ENCODE results near the gene NHLRC4.
A peak's percentile ranks its signal among the peaks of the same experiment; 100 is the strongest.

Gene NHLRC4

DNA sequence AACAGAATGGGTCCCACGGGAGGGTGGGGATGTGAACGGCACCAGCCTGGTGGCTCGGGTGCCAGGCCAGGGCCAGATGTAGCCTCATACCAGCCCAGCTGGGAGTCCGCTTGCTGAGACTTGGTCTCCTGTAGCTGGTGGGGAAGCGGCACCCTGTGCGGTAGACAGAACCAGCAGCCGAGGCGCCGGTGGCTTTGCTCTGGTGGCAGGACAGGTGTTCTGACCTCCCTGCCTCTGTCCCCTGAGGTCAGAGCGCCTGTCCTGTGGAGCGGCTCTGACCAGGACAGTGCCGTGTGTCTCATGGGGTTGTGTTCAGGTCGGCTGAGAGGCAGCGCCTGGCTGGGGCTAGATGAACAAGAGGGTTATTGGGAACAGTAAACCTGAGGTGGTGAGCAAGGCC is 43.2 kb downstream of the NHLRC4 start:
- TF ChIP-seq, protein P1, sequence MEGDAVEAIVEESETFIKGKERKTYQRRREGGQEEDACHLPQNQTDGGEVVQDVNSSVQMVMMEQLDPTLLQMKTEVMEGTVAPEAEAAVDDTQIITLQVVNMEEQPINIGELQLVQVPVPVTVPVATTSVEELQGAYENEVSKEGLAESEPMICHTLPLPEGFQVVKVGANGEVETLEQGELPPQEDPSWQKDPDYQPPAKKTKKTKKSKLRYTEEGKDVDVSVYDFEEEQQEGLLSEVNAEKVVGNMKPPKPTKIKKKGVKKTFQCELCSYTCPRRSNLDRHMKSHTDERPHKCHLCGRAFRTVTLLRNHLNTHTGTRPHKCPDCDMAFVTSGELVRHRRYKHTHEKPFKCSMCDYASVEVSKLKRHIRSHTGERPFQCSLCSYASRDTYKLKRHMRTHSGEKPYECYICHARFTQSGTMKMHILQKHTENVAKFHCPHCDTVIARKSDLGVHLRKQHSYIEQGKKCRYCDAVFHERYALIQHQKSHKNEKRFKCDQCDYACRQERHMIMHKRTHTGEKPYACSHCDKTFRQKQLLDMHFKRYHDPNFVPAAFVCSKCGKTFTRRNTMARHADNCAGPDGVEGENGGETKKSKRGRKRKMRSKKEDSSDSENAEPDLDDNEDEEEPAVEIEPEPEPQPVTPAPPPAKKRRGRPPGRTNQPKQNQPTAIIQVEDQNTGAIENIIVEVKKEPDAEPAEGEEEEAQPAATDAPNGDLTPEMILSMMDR (IDR thresholded peaks at IDR 0.05; ENCODE audit: control insufficient read depth, extremely low read depth, insufficient read depth): no peak
- H3K4me3 ChIP-seq (ENCODE audit: low read depth, low read length): no peak overlapping the region
- DNase-seq (ENCODE audit: low read depth): no peak

DNA sequence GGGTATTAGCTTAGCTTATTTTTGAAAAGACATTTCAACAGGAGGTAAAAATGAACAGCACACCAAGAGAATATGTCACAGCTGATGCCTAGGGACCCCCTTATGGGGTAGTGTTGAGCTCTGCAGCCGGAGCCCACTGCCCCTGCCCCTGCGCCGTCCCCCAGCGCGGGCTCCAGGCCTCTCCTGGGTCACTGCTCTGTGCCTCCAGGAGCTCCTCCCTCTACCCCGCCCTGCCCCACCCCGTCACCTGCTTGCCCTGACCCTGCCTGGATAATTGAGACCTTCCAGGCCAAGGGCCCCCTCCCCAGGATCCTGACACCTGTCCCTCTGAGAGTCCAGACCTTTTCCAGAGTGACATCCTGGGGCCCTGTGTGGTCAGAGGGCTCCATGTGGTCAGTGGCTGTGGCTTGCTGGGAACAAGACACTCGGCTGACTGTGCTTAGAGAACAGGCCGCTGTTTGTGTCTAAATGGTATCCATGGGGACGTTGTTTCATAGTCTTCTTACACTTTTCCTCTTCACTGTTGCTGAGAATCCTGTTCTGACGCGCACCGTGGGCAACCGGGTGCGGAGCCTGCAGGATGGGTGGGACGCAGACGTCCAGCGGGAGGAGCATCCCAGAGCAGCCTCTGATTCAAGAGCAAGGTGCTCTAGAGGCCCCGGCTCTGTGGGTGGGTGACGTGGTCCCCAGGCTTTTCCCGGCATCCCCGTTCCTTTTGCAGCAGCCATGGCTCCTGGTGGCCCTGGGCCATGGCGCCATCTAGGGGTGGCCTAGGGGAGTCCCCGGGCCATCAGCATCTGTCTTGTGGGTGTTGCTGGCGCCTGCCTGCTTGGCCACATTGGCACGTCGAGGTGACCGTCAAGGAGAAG is 43.9 kb downstream of the NHLRC4 start:
- H3K4me3 ChIP-seq (ENCODE audit: low read depth, low read length): no peak overlapping the region
- TF ChIP-seq, protein P1 (IDR thresholded peaks at IDR 0.05; ENCODE audit: control insufficient read depth, extremely low read depth, insufficient read depth): peak; percentile 34; the same call in 1 of the 2 replicates
- DNase-seq (ENCODE audit: low read depth): no peak

DNA sequence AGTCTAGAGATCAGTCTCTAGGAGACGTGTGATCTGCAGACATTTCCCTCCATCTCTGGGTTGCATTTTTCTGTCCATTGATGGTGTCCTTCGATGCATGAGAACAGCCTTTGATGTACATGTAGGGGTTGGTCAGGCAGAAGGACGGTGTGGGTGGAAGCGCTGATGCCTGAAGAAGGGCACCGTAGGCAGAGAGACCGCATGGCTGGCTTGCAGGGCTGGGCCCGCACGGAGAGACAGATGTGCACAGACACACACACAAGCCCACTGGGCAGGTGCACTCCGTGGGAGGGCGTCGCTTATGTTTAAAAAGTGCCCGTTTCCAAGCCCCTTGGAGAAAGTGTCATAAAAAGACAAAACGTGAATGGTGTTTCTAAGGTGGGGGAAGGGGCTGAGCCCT is 48.3 kb downstream of the NHLRC4 start:
- H3K4me3 ChIP-seq (ENCODE audit: low read depth, low read length): no peak overlapping the region
- TF ChIP-seq, protein P1 (IDR thresholded peaks at IDR 0.05; ENCODE audit: control insufficient read depth, extremely low read depth, insufficient read depth): no peak
- DNase-seq (ENCODE audit: low read depth): no peak

DNA sequence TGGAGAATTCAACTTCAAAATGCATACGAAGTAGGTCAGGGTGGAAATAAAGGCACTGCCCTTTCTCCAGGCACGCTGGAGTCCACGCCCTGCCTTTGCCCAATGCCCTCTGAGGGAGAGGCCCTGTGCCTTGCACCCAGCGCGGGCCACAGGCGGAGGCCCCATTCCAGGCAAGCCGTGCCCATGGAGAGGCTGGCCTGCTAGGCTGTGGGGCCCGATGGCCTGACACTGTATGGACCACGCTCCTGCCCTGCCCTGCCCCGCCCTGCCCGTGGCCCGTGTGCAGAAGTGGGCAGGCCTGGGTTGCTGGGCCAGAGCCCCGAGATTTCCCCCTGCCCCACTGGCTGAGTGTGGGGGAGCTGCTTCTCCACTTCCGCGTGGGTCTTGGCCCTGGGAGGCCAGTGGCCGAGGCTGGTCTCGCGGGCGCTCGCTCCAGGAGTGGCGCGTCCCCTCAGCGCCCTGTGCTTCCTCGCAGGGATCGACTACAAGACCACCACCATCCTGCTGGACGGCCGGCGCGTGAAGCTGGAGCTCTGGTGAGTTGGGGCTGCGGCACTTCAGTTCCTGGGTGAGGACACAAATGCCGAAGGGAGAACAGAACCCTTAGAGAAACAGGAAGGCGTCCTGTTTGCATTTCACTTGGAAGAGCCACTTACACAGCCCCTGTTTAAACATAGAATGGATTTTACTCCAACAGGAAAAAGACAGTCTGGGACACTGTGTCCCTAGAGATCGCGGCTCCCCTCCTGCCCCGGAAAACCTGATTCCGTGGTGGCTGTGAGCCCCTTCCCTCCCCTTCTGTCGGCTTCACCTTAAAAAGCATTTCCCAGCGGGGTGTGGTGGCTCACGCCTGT is 50.2 kb downstream of the NHLRC4 start:
- DNase-seq (ENCODE audit: low read depth): peak; percentile 19
- H3K4me3 ChIP-seq (ENCODE audit: low read depth, low read length): no peak overlapping the region
- TF ChIP-seq, protein P1 (IDR thresholded peaks at IDR 0.05; ENCODE audit: control insufficient read depth, extremely low read depth, insufficient read depth): no peak

DNA sequence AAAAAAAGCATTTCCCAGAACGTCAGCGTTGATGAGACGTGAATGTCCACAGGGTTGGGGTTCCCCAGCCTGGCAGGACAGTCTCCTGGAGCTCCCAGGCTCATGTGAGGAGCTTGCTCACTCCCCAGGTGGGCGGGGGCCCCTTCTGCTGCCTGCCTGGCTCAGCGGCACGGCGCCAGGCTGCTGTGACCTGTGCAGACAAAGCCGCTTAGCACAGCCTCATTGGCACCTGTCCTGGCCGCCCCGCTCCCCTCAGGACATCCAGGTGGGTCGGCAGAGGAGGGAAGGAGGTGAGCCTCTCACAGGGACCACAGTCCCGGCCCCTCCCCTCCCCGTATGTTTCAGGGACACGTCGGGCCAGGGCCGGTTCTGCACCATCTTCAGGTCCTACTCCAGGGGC is 51.0 kb downstream of the NHLRC4 start:
- TF ChIP-seq, protein P1 (IDR thresholded peaks at IDR 0.05; ENCODE audit: control insufficient read depth, extremely low read depth, insufficient read depth): no peak
- no peak for DNase-seq (ENCODE audit: low read depth)
- H3K4me3 ChIP-seq (ENCODE audit: low read depth, low read length): no peak overlapping the region
